ENCODE measurements around the gene SHTN1. TPM values are rescaled to one million over a fixed set of nuclear protein-coding genes. Genes with fewer than 3 reads are reported as not detected.

The SHTN1 gene
- total and polyA plus RNA-seq, 10 of the 15 experiments (the other 5 are each of a cell fraction or from before 2014, with no cell fraction given): 0.79 to 4.0 (median 2.0) TPM

DNA sequence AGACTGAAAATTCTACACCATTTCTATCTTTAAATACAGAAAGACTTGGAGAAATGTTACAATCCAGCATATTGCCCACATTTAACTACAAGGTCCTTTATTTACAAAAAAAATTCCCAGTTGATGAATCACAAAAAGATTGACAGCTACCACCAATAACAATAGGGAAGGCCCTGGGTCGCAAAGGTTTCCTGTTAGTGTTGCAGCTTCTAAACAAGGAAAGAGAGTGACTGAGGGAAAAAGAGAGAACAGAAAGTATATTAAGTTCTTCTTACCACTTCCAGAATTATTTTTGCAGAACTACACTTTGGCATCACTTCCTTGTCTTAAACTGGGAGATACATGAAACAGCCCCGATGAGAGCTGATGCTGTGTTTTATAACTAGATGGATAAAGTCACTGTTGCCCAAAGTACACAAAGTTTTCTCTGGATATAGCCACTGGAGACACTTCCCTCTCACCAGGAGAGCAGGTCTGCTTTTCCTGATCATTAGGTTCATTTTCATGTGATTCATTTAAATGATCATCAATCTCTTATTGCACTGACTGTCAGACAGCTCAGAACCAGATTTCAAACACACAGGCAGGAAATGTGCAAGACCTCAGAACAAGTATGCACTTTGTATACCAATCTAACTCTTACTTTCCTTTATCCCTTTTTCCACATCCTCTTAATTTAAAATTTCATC is 57.0 kb downstream of the SHTN1 start (continued):
- TF ChIP-seq, protein P1, sequence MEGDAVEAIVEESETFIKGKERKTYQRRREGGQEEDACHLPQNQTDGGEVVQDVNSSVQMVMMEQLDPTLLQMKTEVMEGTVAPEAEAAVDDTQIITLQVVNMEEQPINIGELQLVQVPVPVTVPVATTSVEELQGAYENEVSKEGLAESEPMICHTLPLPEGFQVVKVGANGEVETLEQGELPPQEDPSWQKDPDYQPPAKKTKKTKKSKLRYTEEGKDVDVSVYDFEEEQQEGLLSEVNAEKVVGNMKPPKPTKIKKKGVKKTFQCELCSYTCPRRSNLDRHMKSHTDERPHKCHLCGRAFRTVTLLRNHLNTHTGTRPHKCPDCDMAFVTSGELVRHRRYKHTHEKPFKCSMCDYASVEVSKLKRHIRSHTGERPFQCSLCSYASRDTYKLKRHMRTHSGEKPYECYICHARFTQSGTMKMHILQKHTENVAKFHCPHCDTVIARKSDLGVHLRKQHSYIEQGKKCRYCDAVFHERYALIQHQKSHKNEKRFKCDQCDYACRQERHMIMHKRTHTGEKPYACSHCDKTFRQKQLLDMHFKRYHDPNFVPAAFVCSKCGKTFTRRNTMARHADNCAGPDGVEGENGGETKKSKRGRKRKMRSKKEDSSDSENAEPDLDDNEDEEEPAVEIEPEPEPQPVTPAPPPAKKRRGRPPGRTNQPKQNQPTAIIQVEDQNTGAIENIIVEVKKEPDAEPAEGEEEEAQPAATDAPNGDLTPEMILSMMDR (IDR thresholded peaks at IDR 0.05 in 2 of 3, conservative IDR thresholded peaks at IDR 0.05 in 1 of 3; ENCODE audit: control insufficient read depth in 2 of 3, extremely low read depth in 1 of 3, insufficient read depth in 1 of 3, low read depth in 3 of 3, low read length in 3 of 3): no peak

GRCh38 chr10:116944911-116945310 is 60.1 kb downstream of the SHTN1 start:
- TF ChIP-seq ZNF24 (IDR thresholded peaks at IDR 0.05) (no peak), SREBF2 (IDR thresholded peaks at IDR 0.05; ENCODE audit: low read length) (no peak), KAT2A (conservative IDR thresholded peaks at IDR 0.05; ENCODE audit: control insufficient read depth, low read depth, low read length) (no peak), SRF (IDR thresholded peaks at IDR 0.05; ENCODE audit: low read depth in 2 of 2, low read length in 2 of 2) (no peak), MTA2 (IDR thresholded peaks at IDR 0.05; ENCODE audit: low read depth) (no peak), PAX5 (IDR thresholded peaks at IDR 0.05; ENCODE audit: borderline replicate concordance, low read depth, low read length) (no peak), ZNF274 (IDR thresholded peaks at IDR 0.05; ENCODE audit: insufficient read depth, insufficient read length) (no peak), CREM (IDR thresholded peaks at IDR 0.05; ENCODE audit: low read depth) (no peak), MEF2A (IDR thresholded peaks at IDR 0.05; ENCODE audit: insufficient read depth, low read depth, low read length) (no peak), SP1 (IDR thresholded peaks at IDR 0.05; ENCODE audit: low read depth, low read length) (no peak), NFIC (IDR thresholded peaks at IDR 0.05; ENCODE audit: low read depth, low read length) (no peak)
- TF ChIP-seq, protein P2, sequence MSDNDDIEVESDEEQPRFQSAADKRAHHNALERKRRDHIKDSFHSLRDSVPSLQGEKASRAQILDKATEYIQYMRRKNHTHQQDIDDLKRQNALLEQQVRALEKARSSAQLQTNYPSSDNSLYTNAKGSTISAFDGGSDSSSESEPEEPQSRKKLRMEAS (IDR thresholded peaks at IDR 0.05; ENCODE audit: low read depth, low read length): no peak
- TF ChIP-seq, protein P3, sequence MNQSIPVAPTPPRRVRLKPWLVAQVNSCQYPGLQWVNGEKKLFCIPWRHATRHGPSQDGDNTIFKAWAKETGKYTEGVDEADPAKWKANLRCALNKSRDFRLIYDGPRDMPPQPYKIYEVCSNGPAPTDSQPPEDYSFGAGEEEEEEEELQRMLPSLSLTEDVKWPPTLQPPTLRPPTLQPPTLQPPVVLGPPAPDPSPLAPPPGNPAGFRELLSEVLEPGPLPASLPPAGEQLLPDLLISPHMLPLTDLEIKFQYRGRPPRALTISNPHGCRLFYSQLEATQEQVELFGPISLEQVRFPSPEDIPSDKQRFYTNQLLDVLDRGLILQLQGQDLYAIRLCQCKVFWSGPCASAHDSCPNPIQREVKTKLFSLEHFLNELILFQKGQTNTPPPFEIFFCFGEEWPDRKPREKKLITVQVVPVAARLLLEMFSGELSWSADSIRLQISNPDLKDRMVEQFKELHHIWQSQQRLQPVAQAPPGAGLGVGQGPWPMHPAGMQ (IDR thresholded peaks at IDR 0.05; ENCODE audit: borderline replicate concordance): no peak
- POLR2A ChIA-PET: no interaction called here
- H3K4me1 ChIP-seq (ENCODE audit: control insufficient read depth, insufficient read depth, low read length): peaks cover 6% of the 10 kb centered on the region; the same call in 1 of the 2 replicates

More at GRCh38 chr10:116944911-116945310, 60.1 kb downstream of the SHTN1 start:
- H3K27ac ChIP-seq (ENCODE audit: control insufficient read depth, insufficient read depth): no peak overlapping the region
- no peak overlapping the region for H2AFZ ChIP-seq (ENCODE audit: control insufficient read depth, low read depth, low read length)
- H3K79me2 ChIP-seq (ENCODE audit: control insufficient read depth, insufficient read depth, low read length): no peaks in the 10 kb centered on the region
- H3K9me3 ChIP-seq (replicated peaks; ENCODE audit: control insufficient read depth, insufficient read depth, low read length): no peaks in the 10 kb centered on the region
- BruUV-seq (replicated peaks): no TSS peak
- FAIRE-seq (no peak), ATAC-seq (no peak), DNase-seq (ENCODE audit: low read depth, low spot score) (no peak)
- in situ Hi-C loops (cut with MboI): no loop called here
- intact Hi-C loops (cut with micrococcal nuclease; ENCODE audit: unreplicated experiment): no loop called here
- SMC1A ChIA-PET (ENCODE audit: uncharacterized antibody, unreplicated experiment): no interaction called here
- H3K36me3 ChIP-seq (ENCODE audit: control insufficient read depth in 2 of 2, insufficient read depth in 2 of 2, low read length in 1 of 2): no peaks in the 10 kb centered on the region
- no peak overlapping the region for H3K4me3 ChIP-seq
- 0% methylated on average over 2 of the region's 2 CpGs for WGBS (ENCODE audit: insufficient coverage, insufficient replicate concordance, low lambda C conversion rate, missing lambda C conversion rate)
- RAD21 ChIA-PET (ENCODE audit: unreplicated experiment): no interaction called here
- H3K4me2 ChIP-seq (ENCODE audit: control insufficient read depth, insufficient read depth): no peak overlapping the region
- CTCF ChIA-PET: no interaction called here
- no peak overlapping the region for H3K9ac ChIP-seq (ENCODE audit: control insufficient read depth, insufficient read depth, low read length)
- no peaks in the 10 kb centered on the region for H4K20me1 ChIP-seq (ENCODE audit: control insufficient read depth, insufficient read depth)
- no peaks in the 10 kb centered on the region for H3K27me3 ChIP-seq (replicated peaks in 1 of 2; ENCODE audit: control insufficient read depth in 2 of 2, insufficient read depth in 2 of 2, low read length in 1 of 2)

Data from GM12878 (cell line).